Fibroblast of the conjunctiva (primary cell): ENCODE measurements around the gene ZNF3.

Source experiments
- DNase-seq: peaks from one replicate; pipeline ENCODE4 v3.0.0-alpha.2; 2010; ENCODE audit warnings: low read depth

ZNF3 gene

GRCh38 chr7:100088621-100089457 lies 7.3 kb upstream of the ZNF3 start, which contains the start of gene COPS6:
TSS of gene COPS6 (plus strand) at chr7:100088969. CDS start at chr7:100088991, 22 bp downstream.
- no peak for DNase-seq

DNA sequence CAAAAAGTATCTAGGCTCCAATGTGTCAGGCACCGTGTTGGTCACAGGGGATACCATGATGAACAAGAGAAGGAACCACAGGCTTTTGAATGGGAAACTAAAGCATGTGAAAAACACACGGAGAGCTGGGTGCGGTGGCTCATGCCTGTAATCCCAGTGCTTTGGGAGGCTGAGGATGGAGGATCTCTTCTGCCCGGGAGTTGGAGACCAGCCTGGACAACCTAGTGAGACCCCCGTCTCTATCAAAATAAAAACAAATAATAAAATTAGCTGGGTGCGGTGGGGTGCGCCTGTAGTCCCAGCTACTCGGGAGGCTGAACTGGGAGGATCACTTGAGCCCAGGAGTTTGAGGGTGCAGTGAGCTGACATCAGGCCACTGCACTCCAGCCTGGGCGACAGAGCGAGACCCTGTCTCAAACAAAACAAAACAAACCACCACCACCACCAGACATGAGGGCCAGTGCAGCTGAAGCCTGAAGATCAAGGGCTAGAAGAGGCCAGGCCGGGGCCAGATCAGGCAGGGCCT lies 6.6 kb upstream of the ZNF3 start:
- DNase-seq: no peak

DNA sequence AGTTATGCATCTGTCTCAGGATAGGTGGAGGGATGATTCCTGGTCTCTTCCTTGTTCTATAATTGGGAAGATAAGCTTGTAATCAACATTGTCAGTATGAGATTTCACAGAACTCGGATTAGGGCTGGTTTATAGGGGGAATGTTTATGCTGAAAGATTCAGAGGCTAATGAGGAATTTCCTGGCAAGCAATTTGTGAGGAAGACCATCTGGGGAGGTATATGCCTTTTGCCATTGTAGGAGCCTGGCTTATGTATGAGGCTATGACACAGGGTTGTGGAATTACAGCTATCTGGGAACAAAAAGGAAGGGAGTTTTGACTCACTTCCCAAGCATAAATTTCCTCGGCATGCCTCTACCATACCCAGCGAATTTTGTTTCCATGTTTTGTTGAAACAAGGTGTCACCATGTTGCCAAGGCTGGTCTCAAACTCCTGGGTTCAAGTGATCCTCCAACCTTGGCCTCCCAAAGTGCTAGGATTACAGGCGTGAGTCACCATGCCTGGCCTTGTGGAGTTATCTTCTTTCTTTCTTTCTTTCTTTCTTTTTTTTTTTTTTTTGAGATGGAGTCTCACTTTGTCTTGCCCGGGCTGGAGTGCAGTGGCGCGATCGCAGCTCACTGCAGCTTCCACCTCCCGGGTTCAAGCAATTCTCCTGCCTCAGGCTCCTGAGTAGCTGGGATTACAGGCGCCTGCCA lies 5.7 kb upstream of the ZNF3 start:
- peak; percentile 60 for DNase-seq

DNA sequence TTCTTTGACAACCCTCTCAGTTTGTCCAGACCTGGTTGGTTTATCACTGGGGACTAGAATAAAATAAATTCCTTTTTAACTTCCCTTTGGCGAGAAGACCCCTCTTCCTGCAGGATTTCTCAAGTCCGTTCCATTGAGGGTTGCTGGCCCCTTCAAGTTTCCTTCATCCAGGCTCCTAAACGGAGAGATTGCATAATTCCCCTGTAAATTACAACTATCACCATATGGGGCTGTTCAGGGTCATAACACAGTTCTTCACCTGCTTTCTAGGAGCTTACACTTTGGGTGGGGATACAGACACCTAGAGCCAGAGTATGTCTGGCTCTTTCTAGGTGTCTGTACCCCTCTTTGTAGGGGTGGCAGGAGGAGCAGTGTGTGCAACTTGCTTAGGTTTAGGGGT lies 4.0 kb upstream of the ZNF3 start:
- no peak for DNase-seq

DNA sequence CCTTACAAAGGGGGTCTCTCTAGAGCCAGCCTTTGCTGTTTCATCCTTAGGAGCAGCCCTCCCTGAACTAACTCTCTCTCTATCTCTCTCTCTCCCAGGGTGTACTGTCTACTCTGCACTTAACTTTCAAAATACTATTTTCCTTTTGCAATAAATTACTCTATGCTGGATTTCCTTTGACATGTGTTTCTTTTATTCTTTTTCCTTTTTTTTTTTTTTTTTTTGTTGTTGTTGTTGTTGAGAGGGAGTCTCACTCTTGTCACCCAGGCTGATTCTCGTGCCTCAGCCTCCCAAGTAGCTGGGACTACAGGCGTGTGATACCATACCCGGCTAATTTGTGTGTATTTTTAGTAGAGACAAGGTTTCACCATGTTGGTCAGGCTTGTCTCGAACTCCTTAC lies 1.5 kb upstream of the ZNF3 start:
- DNase-seq: no peak

DNA sequence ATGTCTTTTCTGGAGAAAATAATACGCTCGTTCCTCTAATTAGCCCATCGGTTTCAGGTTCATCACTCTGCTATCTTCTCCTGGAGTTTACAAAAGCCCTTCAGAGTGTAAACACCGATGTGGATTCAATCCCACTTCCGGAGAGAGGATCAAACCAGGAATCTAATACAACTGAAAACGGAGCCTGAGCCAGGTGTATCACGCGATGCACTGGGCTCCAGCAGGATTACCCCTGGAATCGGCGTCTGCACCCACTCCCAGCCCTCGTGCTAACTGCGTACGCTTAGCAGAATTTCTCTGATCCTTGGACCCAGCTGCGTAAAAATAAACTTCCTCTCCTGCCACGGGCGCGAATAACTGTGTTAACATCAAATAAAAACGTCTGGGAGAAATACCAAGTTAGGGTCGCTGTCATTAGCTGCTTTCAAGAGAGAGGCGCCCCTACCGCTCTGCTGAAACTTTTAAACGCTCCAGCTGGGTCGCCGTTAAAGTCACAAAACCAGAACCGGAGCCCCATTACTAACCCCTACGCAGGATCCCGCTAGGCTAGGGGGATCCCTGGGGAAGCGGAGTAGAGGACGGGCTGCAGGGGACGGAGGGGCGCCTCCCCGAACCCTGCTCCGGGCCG lies 502 bp downstream of the ZNF3 start:
- DNase-seq: no peak

GRCh38 chr7:100079024-100079560 lies 2.4 kb downstream of the ZNF3 start:
- no peak for DNase-seq

- DNase-seq: no peak
Observed at GRCh38 chr7:100077205-100077604, 4.3 kb downstream of the ZNF3 start.

GRCh38 chr7:100075418-100075817 lies 6.1 kb downstream of the ZNF3 start:
- DNase-seq: no peak

DNA sequence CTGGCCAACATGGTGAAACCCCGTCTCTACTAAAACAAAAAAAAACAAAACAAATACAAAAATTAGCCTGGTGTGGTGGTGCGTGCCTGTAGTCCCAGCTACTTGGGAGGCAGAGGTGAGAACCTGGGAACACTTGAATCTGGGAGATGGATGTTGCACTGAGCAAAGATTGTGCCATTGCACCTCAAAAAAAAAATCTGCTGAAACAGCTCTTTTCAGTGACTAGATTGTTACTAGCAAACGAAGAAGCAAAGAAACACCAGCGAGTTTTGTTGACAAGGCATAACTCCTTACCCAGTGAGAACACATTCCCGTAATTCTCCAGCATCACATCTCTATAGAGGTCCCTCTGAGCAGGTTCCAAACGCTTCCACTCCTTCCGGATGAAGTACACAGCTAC lies 6.7 kb downstream of the ZNF3 start:
- no peak for DNase-seq

DNA sequence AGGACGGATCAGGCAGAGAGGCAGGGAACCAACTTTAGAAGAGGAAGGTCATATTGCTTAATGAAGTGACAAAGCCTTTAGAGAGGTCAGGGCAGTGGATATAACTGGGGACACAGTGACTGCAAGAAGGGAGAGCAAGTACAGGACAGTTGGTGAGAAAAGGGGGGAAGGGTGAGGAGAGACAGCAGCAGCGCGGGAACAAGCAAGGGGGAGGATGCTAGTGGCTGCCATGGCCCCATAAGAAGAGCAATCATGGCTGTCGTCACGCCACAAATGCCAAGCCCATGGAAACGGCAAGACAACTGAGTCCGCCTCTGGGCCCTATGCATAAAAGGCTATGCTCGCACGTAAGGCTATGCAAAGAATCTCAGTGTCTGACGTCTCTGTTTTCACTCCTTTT lies 9.1 kb downstream of the ZNF3 start:
- DNase-seq: no peak

DNA sequence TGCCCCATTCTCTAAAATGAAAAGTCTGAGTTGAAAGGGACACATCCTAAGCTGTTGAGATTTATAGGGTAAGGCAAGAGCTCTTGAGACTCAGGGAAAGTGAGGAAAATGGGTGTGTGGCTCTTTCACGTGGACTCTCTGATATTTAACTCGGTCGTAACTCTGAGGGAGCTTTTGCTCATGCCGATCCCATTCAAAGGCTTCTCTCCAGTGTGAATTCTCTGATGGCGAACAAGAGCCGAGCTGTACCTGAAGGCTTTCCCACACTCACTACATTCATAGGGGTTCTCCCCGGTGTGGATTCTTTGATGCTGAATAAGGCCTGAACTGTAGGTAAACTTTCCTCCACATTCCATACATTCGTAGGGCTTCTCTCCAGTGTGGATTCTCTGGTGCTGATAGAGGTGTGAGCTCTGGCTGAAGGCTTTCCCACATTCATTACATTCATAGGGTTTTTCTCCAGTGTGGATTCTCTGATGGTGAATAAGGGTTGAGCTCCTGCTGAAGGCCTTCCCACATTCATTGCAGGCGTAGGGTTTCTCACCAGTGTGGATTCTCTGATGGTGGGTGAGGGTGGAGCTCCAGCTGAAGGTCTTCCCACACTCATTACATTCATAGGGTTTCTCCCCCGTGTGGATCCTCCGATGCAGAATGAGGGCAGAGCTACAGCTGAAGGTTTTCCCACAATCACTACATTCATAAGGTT lies 10.4 kb downstream of the ZNF3 start:
- no peak for DNase-seq

DNA sequence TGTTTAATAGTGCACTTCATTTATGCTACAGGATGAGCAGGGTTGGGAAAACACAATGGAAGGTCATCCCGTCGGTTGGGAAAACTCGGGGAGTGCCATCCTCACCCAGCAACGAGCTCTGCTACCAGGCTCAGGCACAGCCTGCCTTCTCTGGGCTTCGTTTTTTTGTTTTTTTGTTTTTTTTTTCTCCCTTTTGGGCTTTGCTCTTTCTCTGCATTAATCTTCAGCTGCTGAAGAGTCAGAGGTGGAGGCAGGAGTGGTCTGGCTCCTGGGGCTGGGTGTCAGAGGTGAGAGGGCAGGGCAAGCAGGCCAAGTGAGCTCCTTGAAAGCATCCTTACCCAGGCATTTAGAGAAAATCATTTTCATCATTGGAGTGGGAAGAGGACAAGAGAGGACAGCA lies 11.5 kb downstream of the ZNF3 start:
- no peak for DNase-seq

DNA sequence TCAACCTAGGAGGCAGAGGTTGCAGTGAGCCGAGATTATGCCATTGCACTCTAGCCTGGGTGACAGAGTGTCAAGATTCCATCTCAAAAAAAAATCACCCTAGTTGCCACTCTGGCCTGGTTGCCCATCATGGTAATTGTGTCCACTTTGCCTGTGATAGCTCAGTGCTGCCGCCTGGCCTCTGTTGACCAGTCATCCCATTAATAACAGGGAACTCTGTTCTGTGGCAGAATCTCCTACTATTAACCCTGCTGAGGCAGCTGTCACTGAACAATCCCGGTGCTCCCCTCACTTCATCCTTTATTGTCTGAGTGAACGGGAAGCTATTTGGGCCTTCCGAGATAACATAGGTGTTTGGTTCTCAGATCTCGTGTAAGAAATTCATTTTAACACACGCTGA lies 14.6 kb downstream of the ZNF3 start:
- DNase-seq: no peak

GRCh38 chr7:100065452-100066186 lies 15.9 kb downstream of the ZNF3 start:
- peak; percentile 79 for DNase-seq

- no peak for DNase-seq
Observed at GRCh38 chr7:100064162-100064561, 17.4 kb downstream of the ZNF3 start.

DNA sequence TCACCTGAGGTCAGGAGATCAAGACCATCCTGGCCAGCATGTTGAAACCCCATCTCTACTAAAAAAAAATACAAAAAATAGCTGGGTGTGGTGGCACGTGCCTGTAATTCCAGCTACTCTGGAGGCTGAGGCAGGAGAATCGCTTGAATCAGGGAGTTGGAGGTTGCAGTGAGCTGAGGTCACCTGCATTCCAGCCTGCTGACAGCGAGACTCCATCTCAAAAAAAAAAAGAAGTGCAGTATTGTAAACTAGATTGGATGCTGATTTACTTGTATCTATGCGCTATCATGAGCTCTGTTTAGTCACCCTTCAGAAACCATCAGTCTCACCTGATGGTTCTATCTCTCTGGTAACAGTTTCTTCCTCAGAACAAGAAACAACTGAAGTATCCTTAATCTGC lies 18.1 kb downstream of the ZNF3 start:
- DNase-seq: no peak

DNA sequence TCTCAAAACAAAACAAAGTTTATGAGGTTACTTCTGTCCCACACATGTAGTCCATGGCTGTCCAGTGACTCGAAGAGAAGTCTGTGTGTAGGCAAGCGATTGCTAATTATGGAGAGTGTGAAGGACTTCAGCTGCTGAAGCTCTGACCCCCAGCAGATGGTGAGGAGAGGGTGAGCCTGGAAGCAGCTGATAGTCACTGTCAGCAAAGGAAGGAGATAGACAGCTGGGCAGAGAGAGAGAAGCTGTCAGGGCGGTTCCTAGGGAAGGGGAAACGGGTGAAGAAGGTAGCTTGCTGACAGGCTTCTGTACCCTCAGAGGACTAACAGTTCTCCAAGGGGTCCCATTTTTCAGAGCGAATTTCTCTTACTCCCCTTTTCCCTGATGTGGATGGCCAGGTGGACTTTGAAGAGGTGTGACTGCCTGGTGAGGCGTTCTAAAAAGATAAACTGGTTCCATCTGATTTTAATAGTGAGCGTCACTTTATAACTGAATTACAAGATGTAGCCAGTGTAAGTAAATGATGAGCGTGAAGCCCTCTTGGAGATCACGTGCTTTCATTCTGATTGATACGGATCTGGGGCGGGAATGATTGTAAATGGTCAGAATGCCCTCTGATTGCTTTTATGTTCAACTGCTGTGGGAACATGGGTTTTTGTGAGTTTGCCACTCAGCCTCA lies 19.9 kb downstream of the ZNF3 start:
- DNase-seq: no peak

- DNase-seq: no peak
Observed at GRCh38 chr7:100059251-100059739, 22.2 kb downstream of the ZNF3 start.

DNA sequence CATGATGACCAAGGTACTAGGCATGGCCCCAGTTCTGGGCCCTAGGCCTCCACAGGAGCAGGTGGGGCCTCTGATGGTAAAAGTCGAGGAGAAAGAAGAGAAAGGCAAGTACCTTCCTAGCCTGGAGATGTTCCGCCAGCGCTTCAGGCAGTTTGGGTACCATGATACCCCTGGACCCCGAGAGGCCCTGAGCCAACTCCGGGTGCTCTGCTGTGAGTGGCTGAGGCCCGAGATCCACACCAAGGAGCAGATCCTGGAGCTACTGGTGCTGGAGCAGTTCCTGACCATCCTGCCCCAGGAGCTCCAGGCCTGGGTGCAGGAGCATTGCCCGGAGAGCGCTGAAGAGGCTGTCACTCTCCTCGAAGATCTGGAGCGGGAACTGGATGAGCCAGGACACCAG lies 24.5 kb downstream of the ZNF3 start:
- no peak for DNase-seq
